HG02943 (cell line): ENCODE results near the gene PAK6.

Experiments
- ATAC-seq: cut with Tn5 transposase; IDR thresholded peaks from one replicate; pipeline ENCODE4 v1.9.1; 2021; ENCODE audit warnings: mild to moderate bottlenecking, low read depth, moderate library complexity; ENCODE audit not compliant: unreplicated experiment

PAK6 gene

DNA sequence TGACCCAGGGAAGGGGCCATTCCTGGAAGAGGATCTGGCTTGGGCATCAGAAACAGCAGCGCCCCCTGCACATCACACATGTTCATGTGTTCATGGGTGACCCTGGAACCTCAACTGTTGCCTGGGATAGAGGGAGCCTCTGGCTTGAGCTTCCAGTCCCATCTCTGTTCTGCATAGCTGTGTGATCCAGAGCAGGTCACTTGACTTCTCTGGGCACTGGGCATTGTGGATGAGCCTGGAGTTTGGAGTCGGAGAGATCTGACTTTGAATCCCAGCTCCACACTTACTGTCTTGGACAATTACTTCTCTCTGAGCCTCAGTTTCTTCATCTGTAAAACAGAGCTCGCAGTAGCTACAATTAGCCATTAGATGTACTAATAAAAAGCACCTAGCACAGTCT lies 15.6 kb downstream of the PAK6 start:
- ATAC-seq: no peak

DNA sequence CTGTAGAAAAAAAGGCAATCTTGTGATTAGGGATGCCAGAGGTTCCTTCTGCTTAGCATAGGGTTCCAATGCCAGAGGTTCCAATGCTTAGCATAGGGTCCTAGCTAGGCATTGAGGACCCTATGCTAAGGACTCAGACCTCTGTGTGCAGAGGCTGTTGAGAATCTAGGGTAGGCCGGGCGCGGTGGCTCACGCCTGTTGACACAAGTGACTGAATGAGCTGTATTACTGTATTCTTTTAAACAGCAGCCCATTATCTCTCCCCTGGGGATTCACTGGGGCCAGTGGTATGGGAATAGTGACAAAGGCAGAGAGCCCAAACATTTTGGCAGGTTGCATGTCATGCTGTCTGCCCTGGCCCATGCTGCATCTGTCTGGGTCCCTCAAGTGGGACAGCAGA lies 16.2 kb downstream of the PAK6 start:
- ATAC-seq: no peak

DNA sequence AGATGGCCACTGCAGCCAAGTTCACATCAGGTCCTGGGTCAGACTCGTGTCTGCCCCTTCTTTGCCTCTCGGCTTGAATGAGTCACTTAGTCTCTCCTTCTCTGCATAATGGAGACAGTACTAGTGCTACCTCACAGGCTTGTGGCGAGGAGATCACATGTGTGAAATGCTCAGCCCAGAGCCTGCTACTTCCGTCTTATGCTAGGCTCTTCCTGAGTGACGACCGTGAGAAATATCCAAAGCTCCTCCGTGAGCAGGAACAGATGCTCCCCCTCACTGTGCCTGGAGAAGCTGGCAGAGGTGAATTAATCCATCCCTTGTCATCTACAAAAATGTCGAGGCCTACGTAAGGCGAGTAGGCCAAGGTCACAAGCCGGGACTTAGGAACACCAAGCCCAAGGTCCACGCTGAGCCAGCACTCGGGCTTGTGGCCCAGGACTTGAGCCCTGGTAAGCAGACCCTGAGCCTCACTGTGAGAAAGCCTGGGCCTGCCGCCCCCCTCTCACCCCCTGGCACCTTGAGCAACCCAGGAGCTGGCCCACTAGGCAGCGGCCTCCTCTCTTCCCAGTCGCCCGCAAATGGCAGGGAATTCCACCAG lies 17.9 kb downstream of the PAK6 start:
- ATAC-seq: no peak

DNA sequence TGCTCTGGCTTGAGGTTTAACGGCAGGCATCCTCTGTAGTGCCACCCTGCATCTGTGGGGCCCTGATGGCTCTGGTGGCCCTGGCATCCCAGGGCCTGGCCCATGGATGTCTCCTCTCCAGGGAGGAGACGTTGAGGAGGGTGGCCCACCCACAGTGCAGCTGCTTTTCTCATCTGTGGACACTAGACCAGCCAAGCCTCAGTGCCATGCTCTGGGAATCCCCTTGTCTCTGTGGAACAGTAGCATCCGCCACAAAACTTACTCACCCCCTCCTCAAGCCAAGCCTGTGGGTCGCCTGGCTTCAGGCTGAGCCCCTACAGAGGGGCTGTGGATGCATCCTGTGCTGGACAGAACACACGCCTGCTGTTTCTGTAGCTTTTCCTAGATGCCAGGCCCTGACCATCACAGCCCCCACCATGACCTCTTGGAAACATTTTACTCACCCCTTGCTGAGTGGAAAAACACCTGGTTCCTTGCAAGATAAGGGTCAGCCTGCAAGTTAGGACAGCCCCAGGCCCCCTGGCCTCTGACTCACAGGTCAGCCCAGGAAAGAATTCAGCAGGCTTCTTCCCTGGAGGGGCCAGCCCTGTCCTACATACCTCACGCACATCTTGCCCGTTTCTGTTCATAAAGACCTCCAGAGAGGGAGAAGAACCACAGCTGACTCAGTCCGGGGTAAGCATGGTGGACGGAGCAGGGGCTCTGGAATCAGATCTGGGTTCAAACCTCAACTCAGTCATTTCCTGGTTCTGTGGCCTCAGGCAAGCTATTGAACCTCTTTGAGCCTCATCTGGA lies 19.0 kb downstream of the PAK6 start:
- ATAC-seq: no peak

DNA sequence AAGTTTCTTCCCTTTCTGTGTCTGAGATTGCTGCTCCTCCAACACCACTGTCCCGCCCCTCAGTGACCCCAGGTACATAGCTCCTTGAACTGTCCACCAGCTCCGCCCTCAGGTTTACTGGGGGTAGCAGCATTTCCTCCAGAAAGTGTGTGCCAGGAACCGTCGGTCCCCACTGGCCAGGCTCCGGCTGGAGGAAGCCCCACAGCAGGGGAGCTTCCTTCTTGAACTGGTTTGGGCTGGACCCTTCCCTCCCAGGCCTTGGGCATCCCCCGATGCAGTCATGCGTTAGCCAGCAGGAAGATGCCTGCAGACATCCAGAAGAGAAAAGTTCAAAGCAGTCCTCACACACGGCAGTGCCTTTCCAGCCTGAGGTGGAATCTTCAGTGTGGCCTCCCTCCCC lies 19.7 kb downstream of the PAK6 start:
- ATAC-seq: no peak

DNA sequence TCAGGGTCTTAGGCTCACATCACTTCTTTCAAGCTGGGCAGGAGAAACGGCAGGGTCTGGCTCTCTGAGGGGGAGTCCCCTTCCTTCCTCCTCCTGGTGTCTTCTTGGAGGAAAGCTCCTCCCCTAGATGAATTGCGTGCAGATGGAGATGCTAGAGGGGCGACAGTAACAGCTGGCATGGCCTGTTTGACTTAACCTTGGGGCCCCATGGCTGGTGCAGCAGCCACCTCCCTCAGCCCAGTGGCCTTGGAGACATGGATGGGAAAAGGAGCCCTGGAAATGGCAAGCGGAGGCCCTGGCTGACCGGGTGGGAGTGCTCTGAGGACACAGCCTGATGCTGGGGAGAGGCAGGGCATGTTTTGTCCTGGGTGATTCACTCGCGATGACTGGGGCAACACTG lies 20.2 kb downstream of the PAK6 start:
- no peak for ATAC-seq

DNA sequence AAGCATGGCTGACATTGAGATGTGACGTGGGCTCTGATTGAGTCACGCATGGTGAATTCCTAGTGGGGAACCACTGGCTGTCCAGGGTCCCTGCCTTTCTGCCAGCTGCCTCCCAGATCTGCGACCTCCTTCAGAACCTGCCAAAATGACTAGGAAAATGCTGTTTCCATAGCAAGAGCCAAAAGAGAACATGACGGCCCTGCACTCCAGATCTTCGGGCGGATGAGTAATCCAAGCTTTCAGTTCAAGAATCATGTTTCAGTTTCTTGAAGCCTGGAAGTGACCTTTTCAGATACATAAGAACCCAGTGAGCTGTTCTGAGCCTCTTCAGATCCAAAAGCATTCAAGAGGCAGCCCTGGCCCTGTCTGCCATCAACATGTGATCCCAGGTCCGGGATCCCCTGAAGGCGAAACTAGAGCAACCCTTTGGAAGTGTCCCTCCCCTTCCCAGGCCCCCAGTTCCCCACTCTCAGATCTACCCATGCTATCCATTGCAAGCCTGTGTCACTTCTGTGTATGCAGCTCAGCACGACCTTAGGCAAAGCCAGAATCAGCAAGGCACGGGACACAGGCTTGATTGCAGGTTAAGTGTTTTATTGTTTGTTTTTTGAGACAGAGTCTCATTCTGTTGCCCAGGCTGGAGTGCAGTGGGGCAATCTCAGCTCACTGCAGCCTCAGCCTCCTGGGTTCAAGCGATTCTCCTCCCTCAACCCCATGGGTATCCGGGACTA lies 24.3 kb downstream of the PAK6 start:
- ATAC-seq: no peak

DNA sequence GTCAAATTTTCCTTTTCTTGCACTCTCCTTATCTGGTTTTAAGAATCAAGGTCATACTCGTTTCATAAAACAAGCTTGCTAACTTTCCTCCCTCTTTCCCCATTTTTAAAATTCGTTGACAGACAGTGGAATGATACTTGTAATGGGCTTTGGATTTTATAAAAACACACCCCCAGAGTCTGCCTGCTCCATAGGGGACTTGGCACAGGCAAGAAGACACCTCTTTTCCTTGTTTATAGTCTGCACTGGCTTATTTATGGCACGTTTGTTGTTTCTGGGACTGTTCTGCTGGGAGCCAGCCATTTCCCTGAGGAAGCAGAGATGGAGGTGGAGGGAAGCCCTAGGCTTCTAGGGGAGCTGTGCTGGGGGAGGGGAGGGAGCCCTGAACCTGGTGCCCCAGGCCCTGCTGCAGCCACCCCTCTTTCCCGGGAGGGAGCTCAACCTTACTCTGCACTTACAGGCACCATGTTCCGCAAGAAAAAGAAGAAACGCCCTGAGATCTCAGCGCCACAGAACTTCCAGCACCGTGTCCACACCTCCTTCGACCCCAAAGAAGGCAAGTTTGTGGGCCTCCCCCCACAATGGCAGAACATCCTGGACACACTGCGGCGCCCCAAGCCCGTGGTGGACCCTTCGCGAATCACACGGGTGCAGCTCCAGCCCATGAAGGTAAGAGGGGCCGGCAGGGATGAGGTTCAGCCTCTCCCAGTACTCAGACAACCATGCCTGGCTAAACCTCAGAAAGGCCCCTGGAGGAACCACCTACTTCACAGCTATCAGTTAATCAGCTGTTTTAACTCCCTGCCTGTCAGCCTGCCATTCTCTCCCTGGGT lies 25.7 kb downstream of the PAK6 start:
- ATAC-seq: no peak

DNA sequence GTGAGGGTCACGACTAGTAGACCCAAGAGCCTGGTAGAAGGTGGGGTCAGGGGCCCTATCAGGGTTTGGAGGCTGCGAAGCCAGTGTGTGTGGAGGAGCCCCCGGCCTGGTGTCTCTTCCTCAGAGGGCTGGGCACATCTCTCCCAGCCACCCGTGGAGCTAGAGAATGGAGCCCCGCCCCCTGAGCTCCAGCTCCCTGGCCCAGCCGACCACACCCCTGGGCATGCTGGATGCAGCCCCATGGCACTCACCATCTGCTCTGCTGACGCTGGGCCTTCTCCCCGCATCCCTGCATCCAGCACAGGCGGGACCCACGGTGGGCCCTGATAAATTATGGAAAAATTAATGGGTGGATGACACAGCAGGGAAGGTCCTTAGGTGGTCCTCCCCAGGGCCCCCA lies 26.5 kb downstream of the PAK6 start:
- no peak for ATAC-seq

DNA sequence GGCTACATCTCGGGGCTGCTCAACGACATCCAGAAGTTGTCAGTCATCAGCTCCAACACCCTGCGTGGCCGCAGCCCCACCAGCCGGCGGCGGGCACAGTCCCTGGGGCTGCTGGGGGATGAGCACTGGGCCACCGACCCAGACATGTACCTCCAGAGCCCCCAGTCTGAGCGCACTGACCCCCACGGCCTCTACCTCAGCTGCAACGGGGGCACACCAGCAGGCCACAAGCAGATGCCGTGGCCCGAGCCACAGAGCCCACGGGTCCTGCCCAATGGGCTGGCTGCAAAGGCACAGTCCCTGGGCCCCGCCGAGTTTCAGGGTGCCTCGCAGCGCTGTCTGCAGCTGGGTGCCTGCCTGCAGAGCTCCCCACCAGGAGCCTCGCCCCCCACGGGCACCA lies 27.0 kb downstream of the PAK6 start:
- no peak for ATAC-seq

DNA sequence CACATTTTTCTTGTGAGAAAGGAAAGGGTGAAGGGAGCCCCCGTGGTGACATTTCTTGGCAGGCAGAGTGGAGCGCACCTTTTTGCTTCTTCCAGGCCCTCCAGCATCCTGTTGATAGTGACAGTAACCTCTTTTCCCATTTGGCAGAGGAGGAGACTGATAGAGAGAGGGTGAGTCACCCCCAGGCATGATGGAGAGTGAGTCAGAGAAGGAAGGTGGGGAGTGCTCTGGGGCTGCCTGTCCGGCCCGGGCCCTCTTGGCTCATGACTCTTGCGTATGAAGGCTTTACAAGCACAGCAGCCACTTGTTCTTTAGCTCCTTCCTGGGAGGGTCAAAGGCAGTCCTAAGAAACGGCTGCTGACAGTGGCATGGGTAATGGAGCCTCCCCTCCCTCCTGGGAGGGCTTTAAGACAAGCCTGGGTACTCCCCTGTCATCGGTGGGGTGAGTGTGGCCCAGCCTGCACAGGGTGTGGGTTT lies 28.0 kb downstream of the PAK6 start:
- no peak for ATAC-seq

DNA sequence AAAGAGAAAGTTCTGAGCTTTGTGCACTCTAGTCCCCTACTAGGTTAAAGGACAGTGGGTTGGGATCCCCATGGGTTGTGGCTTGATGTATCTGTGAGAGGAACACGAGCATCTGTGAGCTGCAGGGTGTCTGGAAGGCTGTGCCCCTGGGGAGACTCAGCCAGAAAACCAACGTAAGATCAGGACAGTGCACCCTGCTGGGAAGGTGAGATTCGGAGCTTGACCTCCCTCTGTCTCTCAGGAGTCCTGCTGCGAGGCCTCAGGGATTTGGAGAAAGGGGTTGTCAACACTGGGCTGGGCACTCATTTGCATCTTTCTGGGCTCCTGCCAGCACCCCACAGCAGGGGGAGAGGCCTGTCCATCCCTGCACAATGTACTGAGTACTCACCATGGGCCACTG lies 28.8 kb downstream of the PAK6 start:
- ATAC-seq: no peak

DNA sequence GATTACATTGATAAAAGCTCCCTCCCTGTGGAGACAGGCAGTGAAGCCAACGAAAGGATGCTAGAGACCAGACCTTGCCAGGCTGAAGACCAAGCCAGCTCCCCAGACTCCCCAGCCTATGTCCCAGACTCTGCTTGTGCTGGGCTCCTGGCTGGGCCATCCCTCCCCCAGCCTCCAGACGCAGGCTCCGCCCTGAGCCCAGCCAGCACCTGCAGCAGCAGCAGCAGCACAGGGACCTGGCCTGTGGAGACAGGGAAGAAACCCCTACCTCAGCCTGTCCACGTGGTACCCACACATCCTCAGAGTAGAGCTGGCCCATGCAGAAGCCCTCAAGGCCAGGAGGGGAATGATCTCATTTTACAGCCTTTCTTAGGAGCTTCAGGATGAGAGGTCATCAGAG lies 30.7 kb downstream of the PAK6 start:
- no peak for ATAC-seq

DNA sequence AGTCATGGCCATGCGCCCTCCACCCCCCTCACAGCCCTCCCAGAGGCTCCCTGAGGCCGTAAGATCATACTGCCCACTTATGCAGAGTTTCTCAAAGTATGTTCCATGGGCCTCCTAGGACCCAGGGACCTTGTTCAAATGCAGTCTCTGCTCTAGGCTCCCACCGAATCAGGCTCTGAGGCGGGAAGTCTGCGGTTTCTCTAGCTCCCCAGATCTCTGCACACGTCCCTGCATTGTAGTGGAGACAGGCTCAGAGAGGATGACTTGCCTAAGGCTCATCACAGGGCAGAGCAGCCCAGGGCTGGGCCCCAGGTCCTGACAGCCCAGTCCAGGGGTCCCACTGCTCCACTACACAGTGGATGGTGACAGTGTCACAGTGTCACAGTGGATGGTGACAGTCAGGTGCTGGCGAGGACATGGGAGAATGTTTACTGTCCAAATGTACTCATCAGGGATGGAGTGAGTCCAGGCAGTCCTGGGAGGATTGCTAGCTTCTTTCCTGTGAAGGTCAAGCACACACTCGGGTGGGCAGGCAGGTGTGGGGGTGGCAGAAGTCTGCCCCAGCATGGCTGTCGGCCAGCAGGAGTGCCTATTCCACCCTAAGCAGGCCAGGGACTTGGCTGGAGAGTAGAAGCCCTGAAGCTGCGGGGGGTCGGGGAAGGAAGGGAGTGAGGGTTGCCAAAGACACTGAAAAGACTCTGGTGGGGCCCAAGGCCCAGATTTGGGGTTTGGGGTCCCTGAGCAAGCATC lies 31.6 kb downstream of the PAK6 start:
- no peak for ATAC-seq

DNA sequence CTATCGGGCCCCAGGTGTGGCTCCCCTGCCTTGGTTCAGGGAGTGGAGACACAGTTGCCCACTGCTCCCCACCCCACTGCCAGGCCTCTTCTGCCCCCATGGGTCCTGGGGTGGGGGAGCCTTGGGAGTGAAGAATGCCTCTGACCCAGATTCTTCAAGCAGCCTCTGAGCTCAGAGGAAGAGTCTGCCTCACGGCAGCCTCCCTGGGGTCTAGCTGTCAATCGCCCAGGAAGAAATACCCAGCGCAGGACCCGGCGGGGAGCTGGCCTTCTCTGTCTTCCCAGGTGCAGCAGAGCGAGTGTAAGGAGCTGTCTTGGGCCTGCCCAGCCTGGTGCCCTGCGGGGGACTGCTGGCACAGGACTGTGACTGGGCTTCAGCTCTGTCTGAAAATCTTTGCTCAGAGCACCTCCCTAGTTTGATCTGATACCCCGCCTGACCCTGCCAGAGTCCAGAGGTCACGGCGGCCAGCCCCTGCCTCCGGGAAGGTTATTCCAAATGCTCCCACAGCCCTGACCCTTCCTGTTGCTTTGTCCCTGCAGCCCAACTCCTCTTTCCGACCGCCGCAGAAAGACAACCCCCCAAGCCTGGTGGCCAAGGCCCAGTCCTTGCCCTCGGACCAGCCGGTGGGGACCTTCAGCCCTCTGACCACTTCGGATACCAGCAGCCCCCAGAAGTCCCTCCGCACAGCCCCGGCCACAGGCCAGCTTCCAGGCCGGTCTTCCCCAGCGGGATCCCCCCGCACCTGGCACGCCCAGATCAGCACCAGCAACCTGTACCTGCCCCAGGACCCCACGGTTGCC lies 33.0 kb downstream of the PAK6 start:
- no peak for ATAC-seq

DNA sequence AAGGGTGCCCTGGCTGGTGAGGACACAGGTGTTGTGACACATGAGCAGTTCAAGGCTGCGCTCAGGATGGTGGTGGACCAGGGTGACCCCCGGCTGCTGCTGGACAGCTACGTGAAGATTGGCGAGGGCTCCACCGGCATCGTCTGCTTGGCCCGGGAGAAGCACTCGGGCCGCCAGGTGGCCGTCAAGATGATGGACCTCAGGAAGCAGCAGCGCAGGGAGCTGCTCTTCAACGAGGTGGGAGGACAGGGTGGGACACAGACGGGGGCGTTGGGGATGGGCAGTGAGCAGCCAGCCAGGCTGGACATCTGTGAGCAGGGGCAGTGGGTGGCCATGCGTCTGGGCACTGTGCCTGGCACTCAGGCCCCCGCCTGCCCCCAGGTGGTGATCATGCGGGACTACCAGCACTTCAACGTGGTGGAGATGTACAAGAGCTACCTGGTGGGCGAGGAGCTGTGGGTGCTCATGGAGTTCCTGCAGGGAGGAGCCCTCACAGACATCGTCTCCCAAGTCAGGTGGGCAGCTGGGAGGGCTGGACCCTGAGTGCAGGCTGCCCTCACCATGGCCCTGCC lies 33.7 kb downstream of the PAK6 start:
- no peak for ATAC-seq

DNA sequence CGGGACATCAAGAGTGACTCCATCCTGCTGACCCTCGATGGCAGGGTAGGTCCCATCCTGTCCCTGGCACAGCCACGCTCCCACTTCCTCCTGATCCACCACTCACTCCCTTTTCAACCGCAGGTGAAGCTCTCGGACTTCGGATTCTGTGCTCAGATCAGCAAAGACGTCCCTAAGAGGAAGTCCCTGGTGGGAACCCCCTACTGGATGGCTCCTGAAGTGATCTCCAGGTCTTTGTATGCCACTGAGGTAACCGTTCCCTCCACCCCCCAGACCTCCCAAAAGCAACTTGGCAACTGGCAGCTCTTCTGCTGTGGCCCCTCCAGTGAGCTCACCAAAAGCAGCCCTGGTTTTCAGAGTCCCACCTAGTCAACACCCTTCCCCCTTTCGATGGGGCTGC lies 34.6 kb downstream of the PAK6 start:
- no peak for ATAC-seq

DNA sequence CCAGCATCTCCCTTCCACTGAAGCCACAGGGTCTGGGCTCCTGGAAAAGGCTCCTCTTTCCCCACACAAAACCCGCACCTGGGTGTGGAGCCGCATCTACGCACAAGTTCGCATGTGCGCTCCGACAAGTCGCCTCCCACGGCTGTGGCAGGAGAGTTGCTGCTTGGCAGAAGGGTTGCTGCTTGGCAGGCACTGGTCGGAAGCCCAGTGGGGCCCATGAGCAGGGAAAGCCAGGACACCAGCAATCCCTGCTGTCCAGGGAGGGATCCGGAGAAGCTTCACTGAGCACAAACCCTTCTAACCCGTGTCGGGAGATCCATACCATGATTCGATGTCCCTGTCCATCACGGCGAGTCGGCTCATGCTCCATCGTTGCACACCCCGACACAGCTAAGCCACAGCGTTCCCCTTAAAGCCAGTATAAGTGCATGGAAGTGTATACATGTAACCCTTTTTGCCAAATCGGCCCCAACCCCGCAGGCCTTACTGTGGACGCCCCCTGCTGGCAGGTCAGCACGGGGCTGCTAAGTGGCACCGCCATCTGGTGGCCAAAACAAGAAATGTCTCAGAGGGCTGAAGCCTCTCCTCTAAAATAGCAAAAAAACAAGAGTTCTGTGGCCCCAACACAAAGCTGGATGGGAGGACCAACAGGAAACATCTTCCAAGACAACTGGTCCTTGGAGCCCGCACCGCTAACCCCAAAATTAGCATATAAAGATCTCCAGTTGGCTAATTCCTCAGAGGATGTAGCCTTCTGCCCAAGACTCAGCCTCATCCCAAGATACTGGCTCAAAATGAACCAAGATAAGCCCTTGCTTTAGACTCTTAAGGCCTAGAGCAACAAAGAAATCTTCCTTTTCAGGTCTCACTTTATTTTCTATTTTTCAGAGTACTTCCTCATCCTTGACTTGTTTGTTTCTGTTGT lies 35.7 kb downstream of the PAK6 start:
- no peak for ATAC-seq
